MM.1S (cell line): ENCODE data around the gene MORN5.

Source experiments
- DNase-seq: peaks from one replicate; pipeline ENCODE4 v3.0.0-alpha.2; 2015
- H2AFZ ChIP-seq: fragments of 300-600 bp; sonication (generic); 2 replicates; pipeline ENCODE4 v1.6.0; 2016; ENCODE audit warnings: antibody characterized with exemption, low read length
- H3F3A ChIP-seq: fragments of 300-600 bp; sonication (generic); 2 replicates; pipeline ENCODE4 v1.6.1; 2016; ENCODE audit warnings: mild to moderate bottlenecking, antibody characterized with exemption, low read length, moderate library complexity, mixed read lengths; ENCODE audit not compliant: insufficient read depth
- H3K27ac ChIP-seq: fragments of 300-600 bp; sonication (generic); 2 replicates; pipeline ENCODE4 v1.5.1; 2016; ENCODE audit warnings: mild to moderate bottlenecking, low read length
- H3K27me3 ChIP-seq: fragments of 300-600 bp; sonication (generic); replicated peaks from 2 replicates; pipeline ENCODE4 v1.6.0; 2016; ENCODE audit warnings: low read length; ENCODE audit not compliant: insufficient read depth
- H3K36me3 ChIP-seq: fragments of 300-600 bp; sonication (generic); replicated peaks from 2 replicates; pipeline ENCODE4 v1.6.1; 2016; ENCODE audit warnings: mild to moderate bottlenecking, low read length, mixed read lengths; ENCODE audit not compliant: insufficient read depth
- H3K4me1 ChIP-seq: fragments of 300-600 bp; sonication (generic); 2 replicates; pipeline ENCODE4 v1.6.1; 2016; ENCODE audit warnings: low read length, mixed read lengths
- H3K4me2 ChIP-seq: fragments of 300-600 bp; sonication (generic); 2 replicates; pipeline ENCODE4 v1.6.0; 2016; ENCODE audit warnings: low read depth, low read length
- H3K4me3 ChIP-seq: fragments of 300-600 bp; sonication (generic); 2 replicates; pipeline ENCODE4 v1.5.1; 2016; ENCODE audit warnings: low read length, mixed read lengths
- H3K79me2 ChIP-seq: fragments of 300-600 bp; sonication (generic); 2 replicates; pipeline ENCODE4 v1.6.1; 2016; ENCODE audit warnings: mixed run types, low read length, mixed read lengths
- H3K9ac ChIP-seq: fragments of 300-600 bp; sonication (generic); 2 replicates; pipeline ENCODE4 v1.6.1; 2016; ENCODE audit warnings: low read length, mixed read lengths
- H3K9me2 ChIP-seq: fragments of 300-600 bp; sonication (generic); replicated peaks from 2 replicates; pipeline ENCODE4 v1.6.1; 2016; ENCODE audit warnings: mild to moderate bottlenecking, low read length, mixed read lengths; ENCODE audit not compliant: insufficient read depth
- H3K9me3 ChIP-seq: fragments of 300-600 bp; sonication (generic); replicated peaks from 2 replicates; pipeline ENCODE4 v1.6.1; 2016; ENCODE audit warnings: mild to moderate bottlenecking, low read length, mixed read lengths; ENCODE audit not compliant: insufficient read depth
- H4K20me1 ChIP-seq: fragments of 300-600 bp; sonication (generic); 2 replicates; pipeline ENCODE4 v1.6.1; 2016; ENCODE audit warnings: mild to moderate bottlenecking, low read length, moderate library complexity, mixed read lengths; ENCODE audit not compliant: insufficient read depth
- CTCF ChIP-seq: fragments of 300-600 bp; sonication (generic); IDR thresholded peaks from 2 replicates; pipeline ENCODE4 v1.5.1; 2016; ENCODE audit warnings: antibody characterized with exemption, low read length, mixed read lengths
- EZH2 ChIP-seq: fragments of 300-600 bp; sonication (generic); optimal IDR thresholded peaks from 2 replicates; pipeline ENCODE3; 2017; ENCODE audit warnings: low read depth, mild to moderate bottlenecking, antibody characterized with exemption, low read length, mixed read lengths
- EZH2phosphoT487 ChIP-seq: fragments of 300-600 bp; sonication (generic); IDR thresholded peaks from 2 replicates; pipeline ENCODE4 v1.6.1; 2018; ENCODE audit warnings: antibody characterized with exemption, low read length

Gene MORN5

GRCh38 chr9:122124048-122124447 is 35.7 kb upstream of the MORN5 start:
- TF ChIP-seq EZH2phosphoT487 (no peak), CTCF (no peak), EZH2 (no peak)
- Histone ChIP-seq H3K4me3 (no peak overlapping the region), H3K9me3 (no peaks in the 10 kb centered on the region), H3K9ac (no peak overlapping the region), H3K4me2 (no peak overlapping the region), H2AFZ (no peak overlapping the region), H3K27ac (no peak overlapping the region), H3F3A (no peaks in the 10 kb centered on the region), H4K20me1 (no peaks in the 10 kb centered on the region), H3K9me2 (no peaks in the 10 kb centered on the region), H3K36me3 (no peaks in the 10 kb centered on the region), H3K79me2 (no peaks in the 10 kb centered on the region), H3K27me3 (peaks cover 18% of the 10 kb centered on the region), H3K4me1 (no peaks in the 10 kb centered on the region)
- no peak for DNase-seq

GRCh38 chr9:122124528-122124927 is 35.2 kb upstream of the MORN5 start:
- Histone ChIP-seq H3K27me3 (peaks cover 18% of the 10 kb centered on the region), H3K79me2 (no peaks in the 10 kb centered on the region), H3K9me3 (no peaks in the 10 kb centered on the region), H3K27ac (no peak overlapping the region), H3K9me2 (no peaks in the 10 kb centered on the region), H3K4me3 (no peak overlapping the region), H3K36me3 (no peaks in the 10 kb centered on the region), H2AFZ (no peak overlapping the region), H3K4me2 (no peak overlapping the region), H3F3A (no peaks in the 10 kb centered on the region), H4K20me1 (no peaks in the 10 kb centered on the region), H3K4me1 (no peaks in the 10 kb centered on the region), H3K9ac (no peak overlapping the region)
- no peak for DNase-seq
- TF ChIP-seq EZH2phosphoT487 (no peak), EZH2 (no peak), CTCF (no peak)

DNA sequence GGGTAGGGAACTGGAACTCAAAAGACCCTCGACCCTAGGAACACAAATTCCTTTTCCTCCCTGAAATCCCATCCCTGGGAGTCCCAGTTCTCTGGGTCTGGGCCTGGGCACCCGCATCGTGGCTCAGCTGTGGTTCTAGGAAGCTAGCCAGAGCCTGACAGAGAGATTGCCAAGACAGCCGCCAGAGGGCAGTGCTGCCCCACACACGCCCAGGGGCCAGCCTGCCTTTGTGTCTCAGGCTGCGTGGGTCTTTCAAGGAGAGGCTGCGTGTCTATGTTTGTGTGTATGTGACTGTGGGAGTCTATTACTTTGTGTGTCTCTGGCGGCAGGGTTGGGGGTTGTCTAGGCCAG is 34.6 kb upstream of the MORN5 start:
- no peak overlapping the region for H2AFZ ChIP-seq
- peak; percentile 59 for DNase-seq
- no peak for TF ChIP-seq EZH2phosphoT487
- peak; percentile 96 for TF ChIP-seq CTCF
- TF ChIP-seq EZH2: no peak

More for the DNA sequence above, 34.6 kb upstream of the MORN5 start:
- H4K20me1 ChIP-seq: no peaks in the 10 kb centered on the region
- H3K36me3 ChIP-seq: no peaks in the 10 kb centered on the region
- peaks cover 18% of the 10 kb centered on the region for H3K27me3 ChIP-seq
- no peaks in the 10 kb centered on the region for H3K9me3 ChIP-seq
- no peaks in the 10 kb centered on the region for H3F3A ChIP-seq
- no peaks in the 10 kb centered on the region for H3K79me2 ChIP-seq
- no peak overlapping the region for H3K9ac ChIP-seq
- no peak overlapping the region for H3K27ac ChIP-seq
- no peaks in the 10 kb centered on the region for H3K4me1 ChIP-seq
- no peaks in the 10 kb centered on the region for H3K9me2 ChIP-seq
- no peak overlapping the region for H3K4me3 ChIP-seq
- H3K4me2 ChIP-seq: no peak overlapping the region
